OCI-M1 (cell line): ENCODE data around the gene ADAMTSL3.

Experiments used
- DNase-seq: peaks from one replicate; lab custom pipeline; 2025; lab: John Stamatoyannopoulos, UW

ADAMTSL3 gene, protein sequence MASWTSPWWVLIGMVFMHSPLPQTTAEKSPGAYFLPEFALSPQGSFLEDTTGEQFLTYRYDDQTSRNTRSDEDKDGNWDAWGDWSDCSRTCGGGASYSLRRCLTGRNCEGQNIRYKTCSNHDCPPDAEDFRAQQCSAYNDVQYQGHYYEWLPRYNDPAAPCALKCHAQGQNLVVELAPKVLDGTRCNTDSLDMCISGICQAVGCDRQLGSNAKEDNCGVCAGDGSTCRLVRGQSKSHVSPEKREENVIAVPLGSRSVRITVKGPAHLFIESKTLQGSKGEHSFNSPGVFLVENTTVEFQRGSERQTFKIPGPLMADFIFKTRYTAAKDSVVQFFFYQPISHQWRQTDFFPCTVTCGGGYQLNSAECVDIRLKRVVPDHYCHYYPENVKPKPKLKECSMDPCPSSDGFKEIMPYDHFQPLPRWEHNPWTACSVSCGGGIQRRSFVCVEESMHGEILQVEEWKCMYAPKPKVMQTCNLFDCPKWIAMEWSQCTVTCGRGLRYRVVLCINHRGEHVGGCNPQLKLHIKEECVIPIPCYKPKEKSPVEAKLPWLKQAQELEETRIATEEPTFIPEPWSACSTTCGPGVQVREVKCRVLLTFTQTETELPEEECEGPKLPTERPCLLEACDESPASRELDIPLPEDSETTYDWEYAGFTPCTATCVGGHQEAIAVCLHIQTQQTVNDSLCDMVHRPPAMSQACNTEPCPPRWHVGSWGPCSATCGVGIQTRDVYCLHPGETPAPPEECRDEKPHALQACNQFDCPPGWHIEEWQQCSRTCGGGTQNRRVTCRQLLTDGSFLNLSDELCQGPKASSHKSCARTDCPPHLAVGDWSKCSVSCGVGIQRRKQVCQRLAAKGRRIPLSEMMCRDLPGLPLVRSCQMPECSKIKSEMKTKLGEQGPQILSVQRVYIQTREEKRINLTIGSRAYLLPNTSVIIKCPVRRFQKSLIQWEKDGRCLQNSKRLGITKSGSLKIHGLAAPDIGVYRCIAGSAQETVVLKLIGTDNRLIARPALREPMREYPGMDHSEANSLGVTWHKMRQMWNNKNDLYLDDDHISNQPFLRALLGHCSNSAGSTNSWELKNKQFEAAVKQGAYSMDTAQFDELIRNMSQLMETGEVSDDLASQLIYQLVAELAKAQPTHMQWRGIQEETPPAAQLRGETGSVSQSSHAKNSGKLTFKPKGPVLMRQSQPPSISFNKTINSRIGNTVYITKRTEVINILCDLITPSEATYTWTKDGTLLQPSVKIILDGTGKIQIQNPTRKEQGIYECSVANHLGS (N-terminal part only)

GRCh38 chr15:83653639-83654378 is at the start of gene ADAMTSL3:
Gene ADAMTSL3, plus strand, starts transcription at chr15:83654123. Its CDS starts 1,639 bp downstream, at chr15:83655762.
- no peak for DNase-seq

GRCh38 chr15:83604549-83604948 is 49.4 kb upstream of the ADAMTSL3 start:
- no peak for DNase-seq

DNA sequence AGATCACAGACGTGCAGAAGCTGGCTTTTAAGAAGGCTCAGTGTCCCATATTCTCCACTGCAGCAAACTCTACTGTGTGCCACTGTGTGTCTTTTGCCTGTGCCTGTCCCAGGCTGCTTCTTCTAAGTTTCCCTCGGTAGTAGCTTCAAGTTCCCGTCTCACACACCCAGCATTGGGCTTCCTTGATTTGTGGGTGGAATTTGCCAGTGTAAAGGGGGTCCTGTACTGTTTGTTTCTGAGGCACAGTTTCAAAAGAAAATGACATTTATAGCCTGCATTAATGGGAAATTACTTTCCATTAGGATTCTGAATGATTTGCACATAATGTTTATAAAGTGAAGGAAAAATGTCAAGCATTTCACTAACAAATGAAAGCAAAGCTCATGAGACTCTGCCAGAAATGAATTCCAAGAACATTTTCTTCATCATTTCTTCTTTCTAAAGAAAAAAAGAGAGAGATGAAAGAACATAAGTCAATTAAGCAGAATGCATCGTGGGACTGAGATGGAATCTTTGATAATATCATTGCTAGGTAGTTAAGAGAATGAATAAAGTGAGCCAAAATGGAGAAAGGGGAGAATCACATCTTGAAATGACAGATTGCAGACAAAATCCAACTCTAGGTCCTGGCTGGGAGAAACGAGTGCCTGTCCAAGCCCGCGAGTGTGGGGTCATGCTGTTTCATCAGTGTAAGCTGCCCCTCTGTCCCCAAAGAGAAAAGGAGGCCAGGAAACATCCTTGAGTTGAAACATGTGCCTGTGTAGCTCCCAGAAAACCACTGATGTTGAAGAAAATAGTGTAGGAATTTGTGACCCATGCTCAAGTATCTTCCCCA is 48.6 kb upstream of the ADAMTSL3 start:
- no peak for DNase-seq

GRCh38 chr15:83610132-83610531 is 43.8 kb upstream of the ADAMTSL3 start:
- DNase-seq: no peak

DNA sequence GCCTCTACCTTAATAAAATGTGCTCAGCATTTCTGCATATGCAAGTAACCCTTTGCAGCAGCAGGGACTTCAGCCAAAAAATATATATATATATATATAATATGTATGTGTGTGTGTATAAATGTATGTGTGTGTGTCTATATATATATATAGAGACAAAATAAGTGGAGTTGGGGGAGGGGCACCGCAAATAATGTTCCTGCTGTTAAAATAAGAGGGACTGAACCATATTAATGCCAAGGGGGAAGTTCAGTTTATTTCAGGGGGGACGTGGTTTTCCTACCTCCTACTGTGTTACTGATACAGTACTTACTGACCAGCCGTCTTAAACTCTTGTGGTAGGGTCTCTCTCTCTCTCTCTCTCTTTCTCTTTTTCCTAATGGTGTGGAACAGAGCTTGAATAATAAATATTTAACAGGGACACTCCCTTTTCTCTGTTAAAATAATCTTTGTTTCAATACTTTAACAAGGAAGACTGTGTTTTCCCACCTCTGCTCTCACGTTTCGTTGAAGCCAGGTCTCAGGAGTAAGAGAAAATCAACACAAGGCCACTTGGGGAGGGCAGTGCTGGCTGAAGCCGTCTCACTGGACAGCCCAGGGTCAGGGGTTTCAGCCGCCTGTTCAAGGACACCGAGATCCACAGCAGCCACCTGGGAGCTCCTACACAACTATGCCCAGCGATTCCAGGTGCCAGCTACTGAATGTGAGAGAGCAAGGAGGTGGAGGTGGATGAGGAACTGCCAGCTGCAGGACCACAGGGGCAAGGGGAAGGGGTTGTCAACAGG is 42.8 kb upstream of the ADAMTSL3 start:
- no peak for DNase-seq

- no peak for DNase-seq
Measured at GRCh38 chr15:83612226-83612625, 41.7 kb upstream of the ADAMTSL3 start.

DNA sequence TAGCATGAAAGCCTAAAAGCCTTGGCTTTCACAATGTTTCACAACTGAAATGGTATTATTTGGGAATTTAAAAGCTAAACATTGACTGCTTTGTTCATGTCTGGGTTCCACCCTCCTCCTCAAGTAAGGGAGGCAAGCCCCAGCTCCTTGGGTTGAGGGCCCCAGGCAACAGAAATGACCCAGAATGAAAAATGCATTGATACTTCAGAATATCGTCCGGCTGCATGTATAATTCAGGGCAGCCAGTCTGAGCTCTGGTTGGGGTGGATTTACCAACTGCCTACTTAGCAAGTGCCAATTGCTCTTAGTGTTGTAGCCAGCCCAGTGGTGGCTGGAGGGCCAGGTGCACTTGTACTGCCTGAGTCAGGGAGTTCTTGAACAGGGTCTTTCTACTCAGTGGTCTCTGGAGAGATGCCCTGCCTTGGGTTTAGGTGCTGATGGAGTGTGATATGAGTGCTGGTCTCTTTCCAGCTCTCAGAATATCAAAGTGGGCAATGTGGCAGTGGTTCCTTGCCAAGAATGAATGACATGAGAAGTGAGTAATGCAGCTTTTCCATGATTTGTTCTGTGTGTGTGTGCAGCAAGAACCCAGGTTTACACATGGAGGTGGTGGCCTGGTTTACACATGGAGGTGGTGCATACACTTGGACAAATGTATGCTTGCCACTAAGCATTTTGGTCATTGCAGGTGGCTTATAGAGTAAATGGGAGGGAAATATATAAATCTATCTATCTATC is 40.9 kb upstream of the ADAMTSL3 start:
- no peak for DNase-seq

DNA sequence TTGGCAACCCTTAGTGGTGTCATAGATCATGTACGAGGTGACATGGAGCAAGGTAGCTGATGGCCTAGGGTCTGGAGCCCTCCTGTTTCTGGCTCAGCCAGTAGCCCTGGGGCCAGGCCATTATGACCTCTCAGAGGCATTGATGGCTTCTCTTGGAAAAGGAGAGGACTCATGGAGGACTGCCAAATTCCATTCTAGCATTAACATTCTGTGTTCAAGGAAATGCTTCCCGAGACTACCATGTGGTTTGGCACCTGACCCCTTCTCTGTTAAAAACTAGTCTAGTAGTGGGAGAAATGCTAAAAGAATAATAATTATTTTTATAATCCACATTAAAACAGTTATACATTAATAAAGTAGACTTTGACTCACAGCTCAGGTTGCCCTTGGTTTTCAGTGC is 40.2 kb upstream of the ADAMTSL3 start:
- no peak for DNase-seq

GRCh38 chr15:83616840-83617239 is 37.1 kb upstream of the ADAMTSL3 start:
- no peak for DNase-seq

DNA sequence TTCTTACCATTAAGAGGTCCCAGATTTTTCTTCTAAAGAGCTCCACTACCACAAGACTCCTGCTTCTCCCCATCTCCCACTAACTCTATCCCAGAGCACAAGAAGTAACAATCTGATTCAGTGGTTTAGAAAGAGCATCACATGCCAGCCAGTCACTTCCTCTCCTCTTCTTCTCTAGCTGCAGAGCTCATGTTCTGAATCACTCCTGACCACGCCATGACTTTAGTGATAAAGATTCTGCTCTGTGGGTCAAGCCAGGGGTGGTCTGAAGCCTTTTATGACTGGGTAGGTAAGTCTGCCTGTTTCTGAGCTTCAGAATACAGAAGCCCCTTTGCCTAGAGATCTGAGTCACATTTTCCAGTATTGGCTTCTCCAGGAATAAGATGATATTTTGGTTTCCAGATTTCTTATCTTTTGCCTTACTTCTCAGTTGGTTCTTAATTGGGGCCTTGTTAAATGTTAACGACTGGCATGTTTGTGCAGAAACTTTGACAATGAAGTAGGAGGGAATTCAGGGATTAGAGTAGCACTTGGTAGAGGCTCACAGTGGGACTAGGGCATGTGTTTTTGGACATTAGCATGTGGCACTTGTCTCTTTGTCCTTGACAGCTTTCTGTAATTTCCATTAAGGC is 27.6 kb upstream of the ADAMTSL3 start:
- DNase-seq: peak; percentile 12

DNA sequence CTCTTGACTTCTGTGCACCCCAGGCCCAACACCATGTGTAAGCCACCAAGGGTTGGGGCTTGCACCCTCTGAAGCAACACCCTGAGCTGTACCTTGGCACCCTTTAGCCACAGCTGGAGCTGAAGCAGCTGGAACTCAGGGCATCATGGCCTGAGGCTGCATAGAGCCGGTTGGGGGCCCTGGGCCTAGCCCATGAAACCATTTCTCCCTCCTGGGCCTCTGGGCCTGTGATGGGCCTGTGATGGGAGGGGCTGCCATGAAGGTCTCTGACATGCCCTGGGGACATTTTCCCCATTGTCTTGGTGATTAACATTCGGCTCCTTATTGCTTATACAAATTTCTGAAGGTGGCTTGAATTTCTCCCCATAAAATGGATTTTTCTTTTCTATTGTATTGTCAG is 22.4 kb upstream of the ADAMTSL3 start:
- DNase-seq: no peak

DNA sequence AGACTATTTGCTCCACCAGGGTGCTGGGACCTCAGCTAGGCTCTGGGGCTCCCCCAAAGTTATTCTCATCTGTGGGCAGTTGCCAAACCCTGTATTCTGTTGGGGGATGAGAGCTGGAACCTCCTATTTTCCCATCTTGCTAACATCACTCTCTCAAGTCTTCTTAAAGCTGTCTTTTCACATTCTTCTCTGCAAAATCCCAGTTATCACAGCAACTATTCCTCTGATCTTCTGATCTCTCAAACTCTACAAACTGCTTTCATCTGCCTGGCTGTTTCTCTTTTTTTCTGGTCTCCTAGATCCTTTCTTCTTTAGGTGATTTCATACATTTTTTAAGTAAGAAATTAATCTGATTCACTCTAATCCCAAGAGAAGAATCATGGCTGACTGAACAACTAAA is 10.7 kb upstream of the ADAMTSL3 start:
- no peak for DNase-seq

DNA sequence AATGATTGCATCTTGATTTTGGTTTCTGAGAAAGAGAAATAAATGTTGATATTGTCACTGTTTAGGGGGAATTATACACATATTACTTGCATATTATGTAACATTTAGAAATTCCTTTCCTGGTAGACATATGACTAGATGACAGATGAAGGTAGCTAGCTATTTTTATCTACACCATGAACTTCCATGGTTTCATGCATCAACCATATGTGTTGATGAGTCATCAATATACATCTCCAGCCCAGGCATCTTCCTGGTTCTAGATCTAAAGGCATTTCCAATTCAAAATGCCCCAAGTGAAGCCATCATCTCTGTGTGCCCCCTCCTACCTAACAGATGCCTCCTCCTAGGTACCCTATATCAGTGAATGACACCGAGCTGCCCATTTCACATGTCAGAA is 9.5 kb upstream of the ADAMTSL3 start:
- no peak for DNase-seq

DNA sequence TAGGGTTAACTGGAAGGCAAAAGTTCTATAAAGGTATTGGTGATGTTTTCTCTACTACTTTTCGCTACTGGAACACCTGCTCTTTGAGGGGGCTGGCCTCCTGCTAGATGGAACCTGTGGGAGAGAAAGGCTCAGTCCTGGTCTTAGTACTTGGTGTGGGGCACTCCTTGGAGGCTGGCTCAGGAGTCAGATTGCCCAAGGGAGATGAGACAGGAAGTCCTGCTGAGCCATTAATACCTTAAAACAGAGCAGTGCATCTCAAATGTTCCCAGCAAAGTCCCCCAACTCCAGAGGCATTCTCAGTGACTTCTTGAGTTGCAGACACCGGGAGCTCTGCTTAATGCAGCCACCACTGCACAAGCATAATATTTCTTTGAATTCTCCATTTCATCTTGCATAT is 3.1 kb upstream of the ADAMTSL3 start:
- no peak for DNase-seq

DNA sequence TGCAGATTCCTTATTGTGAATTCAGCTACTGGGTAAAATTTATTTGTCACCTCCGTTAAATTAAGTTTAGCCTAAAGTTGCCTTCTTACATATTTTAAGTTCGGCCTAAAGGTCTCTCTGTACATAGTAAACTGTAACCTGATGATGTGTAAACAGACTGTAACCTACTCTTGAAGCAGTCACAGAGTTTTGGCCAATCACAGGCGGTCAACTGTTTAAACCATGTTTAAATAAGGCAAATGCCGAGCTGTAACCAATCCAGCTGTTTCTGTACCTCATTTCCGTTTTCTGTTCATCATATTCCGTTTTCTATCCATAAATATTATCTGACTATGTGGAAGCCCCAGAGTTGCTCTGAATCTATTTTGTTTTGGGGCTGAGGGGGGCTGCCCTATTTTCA is 2.4 kb upstream of the ADAMTSL3 start:
- no peak for DNase-seq

DNA sequence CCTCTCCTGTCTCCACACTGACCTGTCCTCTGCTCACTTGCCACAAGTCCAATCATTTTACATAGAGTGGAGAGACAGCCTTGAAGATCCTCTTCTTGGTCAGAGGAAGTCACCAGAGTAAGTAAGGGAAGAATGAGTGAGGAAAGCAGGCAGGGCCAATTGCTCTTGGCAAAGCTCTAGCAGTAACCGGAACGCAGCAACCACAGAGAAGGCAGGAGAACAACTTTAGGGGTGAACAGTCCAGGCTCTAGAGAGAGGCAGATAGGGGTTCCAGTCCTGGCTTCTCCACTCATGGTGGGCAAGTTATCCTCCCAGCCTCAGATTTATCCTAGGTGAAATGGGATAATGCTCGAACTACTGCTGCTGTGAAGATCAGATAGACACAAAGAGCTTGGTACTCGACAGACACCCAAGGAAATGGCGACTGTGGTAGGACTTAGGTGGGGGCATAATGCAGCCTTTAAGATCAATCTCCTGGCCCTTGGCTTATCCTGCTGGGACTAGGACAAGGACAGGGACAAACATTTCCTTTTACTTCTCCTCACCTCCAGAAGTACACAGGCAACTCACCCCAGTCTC is 1.2 kb upstream of the ADAMTSL3 start:
- no peak for DNase-seq

- no peak for DNase-seq
Measured at GRCh38 chr15:83653288-83653638, 660 bp upstream of the ADAMTSL3 start.
